ENCODE data around the gene HOXA11.

HOXA11 gene

DNA sequence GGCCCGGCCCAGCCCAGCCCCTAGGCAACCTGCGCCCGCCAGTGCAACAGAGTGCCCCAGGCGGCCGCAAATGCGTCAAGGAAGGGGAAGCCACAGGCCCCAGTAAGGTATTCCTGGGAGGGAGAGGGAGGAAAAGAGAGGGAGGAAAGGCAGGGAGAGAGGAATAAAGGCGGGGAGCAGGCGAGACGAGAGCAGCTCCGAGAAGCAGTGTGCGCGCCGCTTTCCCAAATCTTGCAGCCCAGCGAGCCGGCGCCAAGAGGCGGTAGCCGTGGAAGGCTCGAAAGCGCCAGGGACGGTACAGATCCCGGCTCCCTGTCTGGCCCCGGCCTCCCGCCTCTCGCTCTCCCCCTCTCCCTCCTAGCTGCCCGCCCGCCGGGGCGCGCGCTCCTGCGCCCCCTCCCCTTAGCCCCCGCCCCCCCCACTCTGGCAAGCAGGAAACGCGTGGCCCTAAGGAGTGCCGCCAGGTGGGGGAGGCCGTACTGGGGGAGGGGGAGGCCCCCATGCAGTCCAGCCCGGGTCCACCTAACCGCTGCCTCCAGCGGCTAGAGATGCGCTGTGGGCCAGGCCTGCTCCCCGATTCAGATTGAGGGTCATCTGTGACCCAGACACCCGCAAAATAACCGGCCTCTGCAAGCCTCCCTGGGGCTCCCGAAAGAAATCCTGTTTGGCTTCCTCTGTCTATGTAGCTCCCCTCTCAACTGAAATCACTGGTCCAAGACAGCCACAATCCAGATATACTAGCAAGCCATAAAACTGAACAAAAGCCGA is 15.2 kb downstream of the HOXA11 start:
- no peak for DNase-seq (ENCODE audit: low spot score)

- no peak for DNase-seq (ENCODE audit: low spot score)
These were observed 16.6 kb downstream of the HOXA11 start for GRCh38 chr7:27168265-27168947.

- no peak for DNase-seq (ENCODE audit: low spot score)
These were observed 17.1 kb downstream of the HOXA11 start for GRCh38 chr7:27167916-27168264.

DNA sequence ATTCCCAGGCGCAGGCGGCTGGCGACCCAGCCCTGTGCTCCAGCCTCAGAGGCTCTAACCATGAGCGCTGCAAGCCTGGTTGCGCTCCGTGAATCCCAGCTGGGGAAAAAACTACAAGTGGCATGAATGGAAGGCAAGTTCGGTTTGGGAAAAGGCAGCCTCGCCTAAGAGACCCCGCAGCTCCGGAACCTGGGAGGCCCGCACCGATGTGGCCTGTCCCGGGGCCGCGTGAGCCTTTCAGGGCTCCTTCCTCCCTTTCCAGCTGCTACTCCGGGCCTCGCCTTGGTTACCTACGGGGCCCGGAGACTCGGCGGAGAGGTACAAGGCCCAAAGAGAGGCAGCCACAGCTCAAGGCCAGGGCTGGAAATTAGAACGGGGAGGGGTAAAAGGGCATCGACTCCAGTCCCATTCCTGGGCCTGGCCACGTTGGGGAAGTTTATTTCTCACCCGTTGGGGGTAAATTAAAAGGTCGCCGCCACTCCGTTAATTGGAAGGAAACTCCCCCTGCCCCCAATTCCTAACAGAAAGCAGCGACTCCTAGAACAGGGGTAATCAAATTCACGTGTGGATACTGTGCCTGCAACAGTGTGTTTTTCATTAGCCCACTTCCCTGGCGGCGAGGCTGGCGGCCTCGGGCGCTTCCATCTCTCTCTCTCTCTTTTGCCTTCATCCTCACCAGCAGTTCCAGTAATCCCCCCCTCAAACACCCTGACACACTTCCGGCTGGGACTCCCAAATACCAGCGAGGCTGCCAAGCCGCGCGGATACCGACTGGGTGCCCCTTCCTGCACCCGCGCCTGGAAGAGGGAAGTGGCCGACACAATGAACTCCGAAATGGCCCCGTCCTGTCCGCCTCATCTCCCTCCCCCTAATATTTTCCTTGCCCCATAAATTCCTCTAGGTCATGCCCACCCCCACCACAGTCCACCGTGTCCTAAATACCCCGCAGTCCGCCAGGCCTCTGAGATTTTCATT is 18.2 kb downstream of the HOXA11 start:
- no peak for DNase-seq (ENCODE audit: low spot score)

DNA sequence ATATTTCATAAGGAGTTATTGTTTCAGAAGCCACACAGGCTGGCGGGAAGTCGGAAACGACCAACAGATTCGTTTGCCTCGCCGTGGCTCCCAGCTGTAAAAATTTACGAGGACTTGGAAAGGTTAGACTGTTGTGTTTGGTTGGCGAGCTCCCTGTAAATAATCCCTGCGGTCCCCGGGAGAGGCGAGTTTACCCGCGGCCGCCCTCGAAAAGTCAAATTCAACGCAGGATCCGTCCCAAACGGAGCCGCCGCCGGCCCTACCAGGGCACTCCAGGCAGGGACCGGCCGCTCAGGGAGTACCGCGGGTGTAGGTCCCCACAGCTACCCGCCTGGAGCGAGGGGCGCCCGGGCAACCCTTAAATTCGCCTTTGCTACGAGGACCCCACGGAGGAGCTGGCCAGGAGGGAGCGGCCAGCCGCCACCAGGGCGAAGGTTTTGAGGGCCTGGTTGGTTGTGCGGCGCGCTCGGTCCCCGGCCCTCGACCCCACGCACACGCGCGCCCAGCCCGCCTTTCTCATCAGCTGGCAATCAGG is 19.0 kb downstream of the HOXA11 start:
- no peak for DNase-seq (ENCODE audit: low spot score)

GRCh38 chr7:27165089-27165995 is 19.7 kb downstream of the HOXA11 start, which contains the start of gene HOXA9:
Gene HOXA9 (minus strand): TSS chr7:27165537. CDS start chr7:27165457, 80 bp downstream.
- DNase-seq (ENCODE audit: low spot score) = no peak

DNA sequence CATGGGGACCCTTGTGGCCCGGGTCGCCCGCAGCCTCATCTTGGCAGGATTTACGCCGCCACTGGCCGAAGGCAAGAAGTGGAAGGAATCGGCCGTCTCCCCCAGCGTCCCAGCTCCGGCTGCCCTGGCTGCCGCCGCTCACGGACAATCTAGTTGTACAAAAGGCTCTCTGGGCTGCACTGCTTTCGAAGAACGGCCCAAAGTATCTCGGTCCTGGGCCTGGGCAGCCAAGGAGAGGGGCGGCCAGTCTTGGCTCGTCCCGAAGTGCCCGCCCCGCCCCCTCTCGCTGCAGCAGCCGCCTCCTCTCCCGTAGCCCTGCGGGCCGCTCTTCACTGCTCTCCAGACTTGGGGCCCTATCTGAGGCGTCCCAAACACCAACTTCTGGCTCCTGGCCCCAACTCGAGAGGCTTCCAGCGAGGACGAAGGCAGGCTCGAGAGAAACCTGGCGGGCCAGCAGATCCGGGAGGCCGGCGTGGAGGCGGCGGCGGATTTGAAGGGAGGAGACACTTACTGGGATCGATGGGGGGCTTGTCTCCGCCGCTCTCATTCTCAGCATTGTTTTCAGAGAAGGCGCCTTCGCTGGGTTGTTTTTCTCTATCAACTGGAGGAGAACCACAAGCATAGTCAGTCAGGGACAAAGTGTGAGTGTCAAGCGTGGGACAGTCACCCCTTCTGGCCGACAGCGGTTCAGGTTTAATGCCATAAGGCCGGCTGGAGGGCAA is 20.5 kb downstream of the HOXA11 start:
- DNase-seq (ENCODE audit: low spot score) = no peak

DNA sequence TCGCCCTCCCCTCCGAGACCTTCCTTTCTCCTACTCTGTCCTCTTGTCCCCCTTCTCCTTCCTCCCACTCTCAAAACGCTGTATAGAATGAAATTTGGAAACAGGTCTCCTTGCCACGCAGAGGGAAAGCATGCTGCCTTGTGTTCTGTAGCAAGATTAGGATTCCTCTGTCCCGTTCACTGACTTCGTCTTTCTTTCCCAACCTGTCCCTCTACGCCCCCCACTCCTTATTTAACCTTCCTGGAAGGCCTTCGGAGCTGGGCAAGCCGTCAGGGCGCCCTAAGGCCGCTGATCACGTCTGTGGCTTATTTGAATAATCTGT is 21.0 kb downstream of the HOXA11 start:
- DNase-seq (ENCODE audit: low spot score) = no peak

DNA sequence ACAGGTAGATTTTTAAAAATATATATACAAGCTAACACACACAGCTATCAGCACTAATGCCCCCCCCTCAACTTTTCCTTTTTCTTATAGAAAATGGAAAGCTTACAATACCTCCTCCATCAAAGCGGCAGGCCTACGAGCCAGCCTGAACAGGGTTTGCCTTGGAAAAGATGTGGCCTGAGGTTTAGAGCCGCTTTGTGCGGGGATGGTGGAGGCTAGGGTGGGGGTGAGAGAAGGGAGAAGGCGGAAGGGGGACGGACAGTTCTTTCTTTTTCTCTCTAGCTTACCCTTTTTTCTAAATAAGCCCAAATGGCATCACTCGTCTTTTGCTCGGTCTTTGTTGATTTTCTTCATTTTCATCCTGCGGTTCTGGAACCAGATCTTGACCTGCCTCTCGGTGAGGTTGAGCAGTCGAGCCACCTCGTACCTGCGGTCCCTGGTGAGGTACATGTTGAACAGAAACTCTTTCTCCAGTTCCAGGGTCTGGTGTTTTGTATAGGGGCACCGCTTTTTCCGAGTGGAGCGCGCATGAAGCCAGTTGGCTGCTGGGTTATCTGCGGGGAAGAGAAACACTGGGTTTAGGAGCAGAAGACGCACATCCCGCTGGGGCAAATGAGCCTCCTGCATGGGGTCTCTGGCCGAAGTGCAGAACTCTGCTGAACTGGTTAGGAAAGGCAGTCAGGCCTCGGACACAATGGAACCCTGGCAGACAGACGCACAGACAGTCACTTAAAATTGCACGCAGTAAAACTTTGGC is 21.6 kb downstream of the HOXA11 start:
- DNase-seq (ENCODE audit: low spot score) = no peak

- DNase-seq (ENCODE audit: low spot score) = no peak
These were observed 22.3 kb downstream of the HOXA11 start for GRCh38 chr7:27162561-27163287.

GRCh38 chr7:27161721-27162560 is 23.1 kb downstream of the HOXA11 start:
- no peak for DNase-seq (ENCODE audit: low spot score)

GRCh38 chr7:27161214-27161720 is 23.8 kb downstream of the HOXA11 start:
- DNase-seq (ENCODE audit: low spot score) = no peak

DNA sequence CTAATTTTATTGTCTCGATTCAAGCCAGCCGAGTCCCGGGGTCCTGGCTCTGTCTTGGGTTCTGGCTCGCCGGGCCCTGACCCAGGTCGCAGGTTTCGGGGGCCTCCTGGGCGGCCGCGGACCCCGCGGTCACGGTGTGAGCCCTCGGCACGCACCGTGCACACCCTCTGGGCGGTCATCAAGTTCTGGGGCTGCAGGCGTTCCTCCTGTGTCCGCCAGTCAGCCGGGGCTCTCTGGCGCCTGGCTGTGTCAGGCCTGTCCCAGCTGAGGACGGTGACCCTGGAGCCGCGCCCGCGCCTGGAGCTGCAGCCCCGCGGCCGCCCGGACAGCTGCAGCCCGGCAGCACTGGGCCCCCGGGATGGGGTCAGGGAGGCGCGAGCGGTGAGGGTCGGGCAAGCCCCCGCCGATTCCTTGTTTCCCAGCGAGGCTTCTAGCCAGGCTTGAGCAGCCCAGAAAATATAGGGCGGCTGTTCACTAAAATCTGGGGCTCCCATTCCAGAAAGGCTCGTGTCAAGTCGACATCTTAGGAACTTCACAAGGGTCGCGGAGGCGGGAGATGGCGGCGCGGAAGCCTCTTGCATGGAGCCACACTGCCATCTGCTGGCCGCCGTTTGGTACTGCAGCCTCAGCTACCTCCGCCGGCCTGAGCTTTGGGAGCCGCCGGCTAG is 24.4 kb downstream of the HOXA11 start:
- DNase-seq (ENCODE audit: low spot score) = peak; percentile 92

- DNase-seq (ENCODE audit: low spot score) = no peak
These were observed 24.9 kb downstream of the HOXA11 start for GRCh38 chr7:27160145-27160545.

DNA sequence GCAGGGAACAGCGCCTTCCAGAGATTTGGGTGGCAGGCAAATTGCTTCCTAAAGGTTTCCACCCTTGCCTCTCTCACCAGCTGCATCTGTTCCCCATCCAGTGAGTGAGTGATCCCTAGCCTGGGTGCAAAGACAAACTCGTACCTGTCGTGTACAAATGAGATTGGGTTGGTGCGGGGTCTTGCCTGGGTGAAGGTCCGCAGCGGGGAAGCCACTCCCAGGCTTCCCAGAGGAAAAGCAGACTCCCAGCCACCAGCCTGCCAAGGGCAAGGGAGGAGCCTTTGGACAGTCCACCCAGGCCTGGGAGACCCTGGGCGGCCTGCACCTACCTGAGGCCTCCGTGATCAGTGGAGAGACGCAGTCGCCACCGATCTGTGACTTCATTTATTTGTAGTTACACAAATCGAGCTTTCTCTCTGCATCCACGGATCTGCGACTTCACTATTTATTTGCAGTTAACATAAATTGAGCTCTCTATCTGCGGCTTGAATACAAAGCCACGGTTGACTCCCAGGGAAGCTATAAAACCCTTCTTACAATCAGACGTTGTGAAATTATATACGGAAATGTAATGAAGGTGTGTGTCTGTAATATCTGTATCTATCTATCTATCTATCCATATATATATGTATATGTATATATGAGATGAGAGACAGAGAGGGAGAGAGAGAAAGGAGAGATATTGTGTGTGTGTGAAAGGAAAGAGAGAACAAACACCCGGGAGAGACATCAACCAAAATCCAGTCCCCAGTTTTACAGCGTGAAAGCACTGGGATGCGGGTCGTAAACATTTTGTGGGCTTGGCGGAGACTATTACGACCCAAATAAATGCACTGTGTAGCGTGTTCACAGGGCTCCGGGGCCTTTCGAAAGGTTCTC is 25.5 kb downstream of the HOXA11 start:
- DNase-seq (ENCODE audit: low spot score) = no peak
